Liver (tissue), 9 donors: Measurements from ENCODE around the gene CPLANE1. TPM values are rescaled to one million over a fixed set of nuclear protein-coding genes. Genes with fewer than 3 reads are reported as not detected.

Source experiments
- DNase-seq: peaks from one replicate; pipeline ENCODE4 v3.0.0-alpha.2; 2017; ENCODE audit warnings: low spot score
- H3K27ac ChIP-seq, 2 donors: one replicate each; pipeline ENCODE4 v1.7.0; 2013; ENCODE audit warnings: inconsistent platforms in 2 of 2, low read length in 2 of 2, control low read depth in 1 of 2, low read depth in 1 of 2, mild to moderate bottlenecking in 1 of 2
- H3K27me3 ChIP-seq, 4 donors: one replicate each; pipeline versions ENCODE4 v1.6.1 to v1.7.0; 2013; ENCODE audit warnings: low read length in 3 of 4, inconsistent platforms in 1 of 4, mild to moderate bottlenecking in 1 of 4, moderate library complexity in 1 of 4; ENCODE audit not compliant: control insufficient read depth in 4 of 4, insufficient read depth in 4 of 4
- H3K36me3 ChIP-seq, 4 donors: one replicate each; pipeline versions ENCODE4 v1.6.1 to v1.7.0; 2013; ENCODE audit warnings: low read length in 3 of 4, mild to moderate bottlenecking in 3 of 4, low read depth in 1 of 4, moderate library complexity in 1 of 4; ENCODE audit not compliant: control insufficient read depth in 4 of 4, insufficient read depth in 3 of 4
- H3K4me1 ChIP-seq, 4 donors: one replicate each; pipeline versions ENCODE4 v1.6.1 to v1.7.0; 2013; ENCODE audit warnings: low read length in 3 of 4, mild to moderate bottlenecking in 3 of 4, moderate library complexity in 1 of 4; ENCODE audit not compliant: control insufficient read depth in 4 of 4, insufficient read depth in 4 of 4
- H3K4me3 ChIP-seq, 3 donors: one replicate each; pipeline versions ENCODE4 v1.6.1 to v1.7.0; 2013; ENCODE audit warnings: low read length in 3 of 3, control low read depth in 1 of 3, low read depth in 1 of 3, mild to moderate bottlenecking in 1 of 3
- H3K9ac ChIP-seq, 2 donors: one replicate each; pipeline ENCODE4 v1.7.0; 2013; ENCODE audit warnings: low read length in 2 of 2, mild to moderate bottlenecking in 2 of 2, moderate library complexity in 2 of 2, control low read depth in 1 of 2, low read depth in 1 of 2
- H3K9me3 ChIP-seq, 4 donors: one replicate each; pipeline versions ENCODE4 v1.6.1 to v1.7.0; 2013; ENCODE audit warnings: low read length in 3 of 4; ENCODE audit not compliant: control insufficient read depth in 4 of 4
- EGR1 ChIP-seq, 2 donors: IDR thresholded peaks; 2 replicates each; pipeline ENCODE4 v1.6.1; 2016 to 2018; ENCODE audit warnings: antibody characterized with exemption in 2 of 2, low read depth in 2 of 2
- FOXA1 ChIP-seq: IDR thresholded peaks from 2 replicates; pipeline ENCODE4 v1.6.1; 2016; ENCODE audit warnings: antibody characterized with exemption
- GABPA ChIP-seq, 2 donors: IDR thresholded peaks in 1 of 2; conservative IDR thresholded peaks in 1 of 2; 2 replicates each; pipeline ENCODE4 v1.6.1; 2016; ENCODE audit warnings: antibody characterized with exemption in 2 of 2, mild to moderate bottlenecking in 1 of 2, moderate library complexity in 1 of 2
- HNF4A ChIP-seq, 2 donors: conservative IDR thresholded peaks; 2 replicates each; pipeline ENCODE4 v1.6.1; 2016; ENCODE audit warnings: antibody characterized with exemption in 2 of 2, mild to moderate bottlenecking in 2 of 2
- HNF4G ChIP-seq: IDR thresholded peaks from 2 replicates; pipeline ENCODE4 v1.6.1; 2016; ENCODE audit warnings: antibody characterized with exemption
- JUND ChIP-seq, 2 donors: IDR thresholded peaks; 2 replicates each; pipeline ENCODE4 v1.6.1; 2016; ENCODE audit warnings: antibody characterized with exemption in 2 of 2
- NR2F2 ChIP-seq: IDR thresholded peaks from 2 replicates; pipeline ENCODE4 v1.6.1; 2016; ENCODE audit warnings: antibody characterized with exemption
- RAD21 ChIP-seq, 2 donors: IDR thresholded peaks; 2 replicates each; pipeline ENCODE4 v1.6.1; 2016; ENCODE audit warnings: antibody characterized with exemption in 2 of 2, mild to moderate bottlenecking in 2 of 2
- RXRA ChIP-seq, 2 donors: IDR thresholded peaks; 2 replicates each; pipeline ENCODE4 v1.6.1; 2017 to 2018; ENCODE audit warnings: antibody characterized with exemption in 2 of 2, mild to moderate bottlenecking in 1 of 2
- SP1 ChIP-seq: IDR thresholded peaks from 2 replicates; pipeline ENCODE4 v1.6.1; 2018; ENCODE audit warnings: antibody characterized with exemption, mild to moderate bottlenecking
- TAF1 ChIP-seq: conservative IDR thresholded peaks from 2 replicates; pipeline ENCODE4 v1.6.1; 2016; ENCODE audit warnings: antibody characterized with exemption, mild to moderate bottlenecking
- YY1 ChIP-seq: IDR thresholded peaks from 2 replicates; pipeline ENCODE4 v1.6.1; 2016; ENCODE audit warnings: antibody characterized with exemption, mild to moderate bottlenecking
- ZBTB33 ChIP-seq: IDR thresholded peaks from 2 replicates; pipeline ENCODE4 v1.6.1; 2016; ENCODE audit warnings: antibody characterized with exemption
- WGBS: extraction: QIAGEN DNeasy Blood & Tissue Kit; methylation state at CpG from one replicate; pipeline ENCODE4 v1.1.7; 2013; 5-methylcytosine and 5-hydroxymethylcytosine counted together
- polyA plus RNA-seq, 2 donors: library from polyadenylated mRNA; stranded (reverse) in 1 of 2; unstranded in 1 of 2; fragments of 200-250 nt in 1 of 2; fragments of >200 nt in 1 of 2; fragmentation: Nextera tagmentation in 1 of 2; extraction: Ambion mirVana in 1 of 2; gene quantifications; one replicate each; pipeline versions ENCODE4 v1.2.1 to v1.2.3, GENCODE V29; 2013 to 2015
- total RNA-seq, 2 donors: library from RNA; depleted of rRNA; stranded (reverse); fragments of >200 nt; gene quantifications; one replicate each; pipeline ENCODE4 v1.2.3, GENCODE V29; 2014
- TF ChIP-seq, protein P1 (sequence below): fragments of 150-350 bp; IDR thresholded peaks from 2 replicates; pipeline ENCODE4 v1.5.1; 2017; ENCODE audit warnings: improper control_type of control experiment, low read depth, low read length; ENCODE audit not compliant: missing input control
- TF ChIP-seq, protein P2 (sequence below): IDR thresholded peaks from 2 replicates; pipeline ENCODE4 v1.6.1; 2016; ENCODE audit warnings: antibody characterized with exemption
- TF ChIP-seq, protein P3 (sequence below): IDR thresholded peaks from 2 replicates; pipeline ENCODE4 v1.6.1; 2016; ENCODE audit warnings: antibody characterized with exemption, mild to moderate bottlenecking
- donor health status: healthy.
- donor health status: healthy.
- donor health status: healthy.
- donor health status: healthy.
- donor health status: healthy.

Gene CPLANE1
- total and polyA plus RNA-seq, 4 donors: 0.75 to 11.6 (median 3.8) TPM

DNA sequence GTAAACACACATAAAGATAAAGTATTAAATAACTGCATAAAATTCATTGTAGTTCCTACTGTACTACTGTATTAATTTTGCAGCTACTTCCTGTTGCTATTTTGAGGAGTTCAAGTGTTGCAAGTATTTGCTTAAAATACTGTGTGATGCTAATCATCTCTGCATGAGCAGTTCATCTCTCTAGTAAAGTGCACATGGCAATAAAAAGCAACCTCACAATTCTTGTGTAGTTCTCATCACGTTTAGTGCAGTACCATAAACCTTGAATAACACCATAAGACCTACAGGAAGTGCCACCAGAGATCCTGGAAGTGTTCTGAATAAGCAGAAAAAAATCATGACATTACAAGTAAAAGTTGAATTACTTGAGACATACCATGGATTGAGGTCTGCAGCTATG is 34.6 kb downstream of the CPLANE1 start:
- Histone ChIP-seq H3K27me3 (no peaks in the 10 kb centered on the region), H3K36me3 (peaks cover 0 to 4% (median 2%) of the 10 kb centered on the region in 4 donors), H3K27ac (no peak overlapping the region), H3K9ac (no peak overlapping the region), H3K4me1 (no peaks in the 10 kb centered on the region), H3K9me3 (no peaks in the 10 kb centered on the region), H3K4me3 (no peak overlapping the region)
- 51% methylated on average over 1 of the region's 1 CpG for WGBS
- no peak for DNase-seq
- TF ChIP-seq, protein P1, sequence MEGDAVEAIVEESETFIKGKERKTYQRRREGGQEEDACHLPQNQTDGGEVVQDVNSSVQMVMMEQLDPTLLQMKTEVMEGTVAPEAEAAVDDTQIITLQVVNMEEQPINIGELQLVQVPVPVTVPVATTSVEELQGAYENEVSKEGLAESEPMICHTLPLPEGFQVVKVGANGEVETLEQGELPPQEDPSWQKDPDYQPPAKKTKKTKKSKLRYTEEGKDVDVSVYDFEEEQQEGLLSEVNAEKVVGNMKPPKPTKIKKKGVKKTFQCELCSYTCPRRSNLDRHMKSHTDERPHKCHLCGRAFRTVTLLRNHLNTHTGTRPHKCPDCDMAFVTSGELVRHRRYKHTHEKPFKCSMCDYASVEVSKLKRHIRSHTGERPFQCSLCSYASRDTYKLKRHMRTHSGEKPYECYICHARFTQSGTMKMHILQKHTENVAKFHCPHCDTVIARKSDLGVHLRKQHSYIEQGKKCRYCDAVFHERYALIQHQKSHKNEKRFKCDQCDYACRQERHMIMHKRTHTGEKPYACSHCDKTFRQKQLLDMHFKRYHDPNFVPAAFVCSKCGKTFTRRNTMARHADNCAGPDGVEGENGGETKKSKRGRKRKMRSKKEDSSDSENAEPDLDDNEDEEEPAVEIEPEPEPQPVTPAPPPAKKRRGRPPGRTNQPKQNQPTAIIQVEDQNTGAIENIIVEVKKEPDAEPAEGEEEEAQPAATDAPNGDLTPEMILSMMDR: no peak
- TF ChIP-seq, protein P2, sequence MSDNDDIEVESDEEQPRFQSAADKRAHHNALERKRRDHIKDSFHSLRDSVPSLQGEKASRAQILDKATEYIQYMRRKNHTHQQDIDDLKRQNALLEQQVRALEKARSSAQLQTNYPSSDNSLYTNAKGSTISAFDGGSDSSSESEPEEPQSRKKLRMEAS: no peak
- TF ChIP-seq HNF4A (conservative IDR thresholded peaks at IDR 0.05) (no peak), EGR1 (IDR thresholded peaks at IDR 0.05; ENCODE audit: low read depth in 2 of 2) (no peak), JUND (IDR thresholded peaks at IDR 0.05) (no peak), GABPA (IDR thresholded peaks at IDR 0.05 in 1 of 2, conservative IDR thresholded peaks at IDR 0.05 in 1 of 2) (no peak), NR2F2 (no peak), ZBTB33 (no peak), HNF4G (no peak), TAF1 (no peak), SP1 (no peak)

GRCh38 chr5:37212096-37212495 is 37.1 kb downstream of the CPLANE1 start:
- Histone ChIP-seq H3K27ac (no peak overlapping the region), H3K4me3 (no peak overlapping the region), H3K4me1 (no peaks in the 10 kb centered on the region), H3K9me3 (no peaks in the 10 kb centered on the region), H3K9ac (no peak overlapping the region), H3K27me3 (no peaks in the 10 kb centered on the region), H3K36me3 (peaks cover 0 to 6% (median 4%) of the 10 kb centered on the region in 4 donors)
- no peak for DNase-seq
- 98% methylated on average over 3 of the region's 3 CpGs for WGBS
- TF ChIP-seq ZBTB33 (no peak), FOXA1 (no peak), JUND (IDR thresholded peaks at IDR 0.05) (no peak)
- TF ChIP-seq, protein P2: no peak

DNA sequence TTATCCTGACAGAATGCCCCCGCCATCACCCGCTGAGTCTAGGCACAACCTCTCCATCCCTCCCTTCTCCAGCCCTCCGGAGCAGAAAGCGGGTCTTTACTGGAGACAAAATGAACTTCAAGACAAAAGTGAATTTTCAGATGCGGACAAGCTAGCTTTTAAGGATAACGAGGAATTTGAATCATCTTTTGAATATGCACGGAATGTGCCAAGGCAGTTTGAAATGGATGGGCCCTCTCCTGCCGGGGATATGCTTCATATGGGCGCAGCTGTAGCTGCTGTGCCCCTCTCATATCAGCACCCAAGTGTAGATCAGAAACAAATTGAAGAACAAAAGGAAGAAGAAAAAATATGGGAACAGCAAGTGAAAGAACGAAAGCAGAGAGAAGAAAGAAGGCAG is 37.5 kb downstream of the CPLANE1 start:
- Histone ChIP-seq H3K27me3 (no peaks in the 10 kb centered on the region), H3K4me1 (no peaks in the 10 kb centered on the region), H3K36me3 (peaks cover 0 to 6% (median 4%) of the 10 kb centered on the region in 4 donors), H3K4me3 (no peak overlapping the region), H3K9me3 (no peaks in the 10 kb centered on the region), H3K27ac (no peak overlapping the region), H3K9ac (no peak overlapping the region)
- TF ChIP-seq, protein P3, sequence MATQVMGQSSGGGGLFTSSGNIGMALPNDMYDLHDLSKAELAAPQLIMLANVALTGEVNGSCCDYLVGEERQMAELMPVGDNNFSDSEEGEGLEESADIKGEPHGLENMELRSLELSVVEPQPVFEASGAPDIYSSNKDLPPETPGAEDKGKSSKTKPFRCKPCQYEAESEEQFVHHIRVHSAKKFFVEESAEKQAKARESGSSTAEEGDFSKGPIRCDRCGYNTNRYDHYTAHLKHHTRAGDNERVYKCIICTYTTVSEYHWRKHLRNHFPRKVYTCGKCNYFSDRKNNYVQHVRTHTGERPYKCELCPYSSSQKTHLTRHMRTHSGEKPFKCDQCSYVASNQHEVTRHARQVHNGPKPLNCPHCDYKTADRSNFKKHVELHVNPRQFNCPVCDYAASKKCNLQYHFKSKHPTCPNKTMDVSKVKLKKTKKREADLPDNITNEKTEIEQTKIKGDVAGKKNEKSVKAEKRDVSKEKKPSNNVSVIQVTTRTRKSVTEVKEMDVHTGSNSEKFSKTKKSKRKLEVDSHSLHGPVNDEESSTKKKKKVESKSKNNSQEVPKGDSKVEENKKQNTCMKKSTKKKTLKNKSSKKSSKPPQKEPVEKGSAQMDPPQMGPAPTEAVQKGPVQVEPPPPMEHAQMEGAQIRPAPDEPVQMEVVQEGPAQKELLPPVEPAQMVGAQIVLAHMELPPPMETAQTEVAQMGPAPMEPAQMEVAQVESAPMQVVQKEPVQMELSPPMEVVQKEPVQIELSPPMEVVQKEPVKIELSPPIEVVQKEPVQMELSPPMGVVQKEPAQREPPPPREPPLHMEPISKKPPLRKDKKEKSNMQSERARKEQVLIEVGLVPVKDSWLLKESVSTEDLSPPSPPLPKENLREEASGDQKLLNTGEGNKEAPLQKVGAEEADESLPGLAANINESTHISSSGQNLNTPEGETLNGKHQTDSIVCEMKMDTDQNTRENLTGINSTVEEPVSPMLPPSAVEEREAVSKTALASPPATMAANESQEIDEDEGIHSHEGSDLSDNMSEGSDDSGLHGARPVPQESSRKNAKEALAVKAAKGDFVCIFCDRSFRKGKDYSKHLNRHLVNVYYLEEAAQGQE: no peak
- TF ChIP-seq SP1: no peak
- no peak for TF ChIP-seq EGR1 (IDR thresholded peaks at IDR 0.05; ENCODE audit: low read depth in 2 of 2)
- TF ChIP-seq ZBTB33: no peak
- no peak for TF ChIP-seq YY1
- TF ChIP-seq HNF4G: no peak
- no peak for TF ChIP-seq GABPA (IDR thresholded peaks at IDR 0.05 in 1 of 2, conservative IDR thresholded peaks at IDR 0.05 in 1 of 2)
- TF ChIP-seq RAD21 (IDR thresholded peaks at IDR 0.05): no peak
- TF ChIP-seq RXRA (IDR thresholded peaks at IDR 0.05): no peak
- DNase-seq: no peak
- 98% methylated on average over 10 of the region's 10 CpGs for WGBS
